Testis (tissue), 2 donors: ENCODE results near the gene LXN.

Source experiments
- CTCF ChIP-seq, 3 experiments: fragments of 450-650 bp in 2 of 3; fragments of 200-600 bp in 1 of 3; sonication (generic) in 1 of 3; IDR thresholded peaks; one replicate each; pipeline ENCODE4 v1.5.1; 2016 to 2019; ENCODE audit warnings: antibody characterized with exemption in 3 of 3, mild to moderate bottlenecking in 2 of 3, moderate library complexity in 1 of 3
- POLR2A ChIP-seq: fragments of 450-650 bp; IDR thresholded peaks from one replicate; pipeline ENCODE4 v1.6.1; 2017; ENCODE audit warnings: antibody characterized with exemption, mild to moderate bottlenecking, moderate library complexity

- TF ChIP-seq CTCF (IDR thresholded peaks at IDR 0.05), result no peak
- no peak for TF ChIP-seq POLR2A
Measured at GRCh38 chr3:158680861-158681260, 8.4 kb upstream of the LXN start.
